SK-N-MC (cell line): ENCODE measurements around the gene RPP30.
"Not testable (repeated sequence)": the region's sequence is repeated elsewhere in the genome, so short reads cannot be mapped to it uniquely, and the experiment has no call there.

Experiments used
- EZH2 ChIP-seq: fragments of 200-600 bp; sonication (generic); IDR thresholded peaks from one replicate; pipeline ENCODE4 v1.6.1; 2017; ENCODE audit warnings: antibody characterized with exemption
- FOXP2 ChIP-seq: optimal IDR thresholded peaks from 2 replicates; pipeline ENCODE3; 2011; ENCODE audit warnings: mild to moderate bottlenecking, moderate library complexity; ENCODE audit not compliant: insufficient read depth; ENCODE audit errors: extremely low read length, control extremely low read depth
- POLR2AphosphoS5 ChIP-seq: IDR thresholded peaks from 2 replicates; pipeline ENCODE4 v1.6.1; 2012; ENCODE audit warnings: mild to moderate bottlenecking, low read depth, low read length, borderline replicate concordance

DNA sequence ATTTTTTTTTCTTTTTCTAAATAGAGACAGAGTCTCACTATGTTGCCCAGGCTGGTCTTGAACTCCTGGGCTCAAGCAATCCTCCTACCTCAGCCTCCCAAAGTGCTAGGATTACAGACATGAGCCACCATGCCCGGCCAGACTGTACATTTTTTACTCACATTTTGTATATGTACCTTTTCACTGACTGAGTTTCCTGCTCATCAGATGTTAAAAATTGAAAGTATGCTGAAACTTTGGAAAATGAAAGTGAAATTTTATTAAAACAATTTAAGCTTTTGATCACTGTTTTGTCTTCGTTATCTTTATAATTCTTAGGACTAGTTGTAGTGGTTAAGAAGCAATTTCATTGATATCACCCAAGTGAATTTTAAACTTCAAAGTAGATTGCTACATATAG is 25.1 kb downstream of the RPP30 start:
- TF ChIP-seq POLR2AphosphoS5, EZH2, FOXP2: not testable (repeated sequence)
